Caco-2 (cell line): ENCODE measurements around the gene PIP4P1. TPM values are rescaled to one million over a fixed set of nuclear protein-coding genes. Genes with fewer than 3 reads are reported as not detected.
A peak's percentile ranks its signal among the peaks of the same experiment; 100 is the strongest.

ENCODE experiments used
- BruUV-seq: library from RNA; stranded (reverse); fragments of 400-500 nt; replicated peaks from 2 replicates; lab custom pipeline; 2021; lab: Mats Ljungman, UMichigan
- CTCF ChIA-PET: fragments of 300-600 bp; sonication (Branson Sonifier 250); formaldehyde crosslinking; loops from one replicate; lab custom pipeline; 2022; ENCODE audit warnings: antibody characterized with exemption; lab: Charles Lee
- POLR2A ChIA-PET: fragments of 300-600 bp; sonication (Branson Sonifier 250); formaldehyde crosslinking; loops from one replicate; lab custom pipeline; 2022; ENCODE audit warnings: antibody characterized with exemption; lab: Charles Lee
- DNase-seq, 2 experiments: peaks; one replicate each; pipeline versions ENCODE4 v3.0.0 to v3.0.0-alpha.2; 2020 to 2022
- H3K27me3 ChIP-seq: replicated peaks from 2 replicates; pipeline ENCODE4 v1.6.0; 2011; ENCODE audit warnings: low read length; ENCODE audit not compliant: control insufficient read depth, insufficient read depth
- H3K36me3 ChIP-seq: 2 replicates; pipeline ENCODE4 v1.5.1; 2011; ENCODE audit warnings: low read length; ENCODE audit not compliant: control insufficient read depth, insufficient read depth
- H3K4me1 ChIP-seq: fragments of 250-450 bp; sonication (Bioruptor Pico); 2 replicates; pipeline ENCODE4 v1.5.1; 2020; ENCODE audit warnings: mild to moderate bottlenecking
- H3K4me3 ChIP-seq: 2 replicates; pipeline ENCODE4 v1.5.1; 2011; ENCODE audit warnings: low read depth, mild to moderate bottlenecking, control low read depth, low read length
- H3K9me3 ChIP-seq: fragments of 250-450 bp; sonication (Bioruptor Pico); 2 replicates; pipeline ENCODE4 v1.5.1; 2020; ENCODE audit warnings: mild to moderate bottlenecking, moderate library complexity
- H3K27ac Mint-ChIP-seq: one replicate; pipeline ENCODE4 v1.8.0; 2022; ENCODE audit warnings: mixed read lengths; ENCODE audit not compliant: unreplicated experiment
- H3K27me3 Mint-ChIP-seq: one replicate; pipeline ENCODE4 v1.8.0; 2022; ENCODE audit warnings: mixed read lengths; ENCODE audit not compliant: insufficient read depth, unreplicated experiment
- H3K36me3 Mint-ChIP-seq: one replicate; pipeline ENCODE4 v1.8.0; 2022; ENCODE audit warnings: mild to moderate bottlenecking, mixed read lengths; ENCODE audit not compliant: insufficient read depth, unreplicated experiment
- H3K4me1 Mint-ChIP-seq: one replicate; pipeline ENCODE4 v1.8.0; 2022; ENCODE audit warnings: low read depth, mixed read lengths; ENCODE audit not compliant: unreplicated experiment
- H3K4me3 Mint-ChIP-seq: one replicate; pipeline ENCODE4 v1.8.0; 2022; ENCODE audit warnings: mild to moderate bottlenecking, moderate library complexity, mixed read lengths; ENCODE audit not compliant: unreplicated experiment
- H3K9me3 Mint-ChIP-seq: one replicate; pipeline ENCODE4 v1.8.0; 2022; ENCODE audit warnings: mixed read lengths; ENCODE audit not compliant: unreplicated experiment
- CTCF ChIP-seq, 2 experiments: fragments of 200-600 bp in 1 of 2; IDR thresholded peaks; 1 replicate in 1 of 2; 2 replicates in 1 of 2; pipeline versions ENCODE4 v1.5.1 to v1.8.0; 2011 to 2022; ENCODE audit warnings: antibody characterized with exemption in 1 of 2, control low read depth in 1 of 2, inconsistent platforms in 1 of 2, low read depth in 1 of 2, low read length in 1 of 2, mild to moderate bottlenecking in 1 of 2, moderate library complexity in 1 of 2; ENCODE audit not compliant: insufficient read depth in 1 of 2, severe bottlenecking in 1 of 2, unreplicated experiment in 1 of 2
- intact Hi-C: fragments of 100-400 bp; cut with micrococcal nuclease; formaldehyde crosslinking; loops from one replicate; pipeline ENCODE4 v1.10.0; 2022; ENCODE audit not compliant: unreplicated experiment
- total RNA-seq: library from RNA; stranded (reverse); gene quantifications from 2 replicates; pipeline ENCODE4 v1.2.3, GENCODE V29; 2022

Gene PIP4P1
- total RNA-seq, 1 experiment from 2014 or later, result 46.2 TPM

GRCh38 chr14:20470603-20470901 lies 9.3 kb upstream of the PIP4P1 start:
- Histone ChIP-seq H3K27me3 (no peaks in the 10 kb centered on the region), H3K4me1 (peaks cover 9% of the 10 kb centered on the region), H3K9me3 (no peaks in the 10 kb centered on the region), H3K4me3 (peak overlapping the region; percentile 90), H3K36me3 (no peaks in the 10 kb centered on the region)
- CTCF ChIA-PET, result no interaction called here
- intact Hi-C loops, result no loop called here
- Mint-ChIP-seq H3K36me3 (peaks cover 61% of the 10 kb centered on the region), H3K4me1 (peaks cover 21% of the 10 kb centered on the region), H3K27ac (peak overlapping the region; percentile 90), H3K9me3 (no peaks in the 10 kb centered on the region), H3K27me3 (no peaks in the 10 kb centered on the region), H3K4me3 (peak overlapping the region; percentile 83)
- DNase-seq, result no peak
- BruUV-seq, result no TSS peak
- no peak for TF ChIP-seq CTCF (IDR thresholded peaks at IDR 0.05; ENCODE audit: insufficient read depth in 1 of 2, low read depth in 1 of 2, low read length in 1 of 2, severe bottlenecking in 1 of 2, unreplicated experiment in 1 of 2)
- POLR2A ChIA-PET, result interaction anchor here (1.4 to 2.9 kb wide), 3 partner anchors 9 to 127 kb away, joined by 16 to 33 read pairs (median 16); partner anchors contain the start of genes APEX1, OSGEP, PARP2 and PIP4P1

GRCh38 chr14:20469890-20470602 lies 8.8 kb upstream of the PIP4P1 start:
- Histone ChIP-seq H3K4me3 (peak overlapping the region; percentile 90), H3K27me3 (no peaks in the 10 kb centered on the region), H3K36me3 (no peaks in the 10 kb centered on the region), H3K4me1 (peaks cover 9% of the 10 kb centered on the region), H3K9me3 (no peaks in the 10 kb centered on the region)
- DNase-seq, result peak; percentile 42 to 43
- Mint-ChIP-seq H3K27ac (peak overlapping the region; percentile 90), H3K4me1 (peaks cover 21% of the 10 kb centered on the region), H3K27me3 (no peaks in the 10 kb centered on the region), H3K4me3 (peak overlapping the region; percentile 83), H3K9me3 (no peaks in the 10 kb centered on the region), H3K36me3 (peaks cover 56% of the 10 kb centered on the region)
- CTCF ChIA-PET, result interaction anchor here (0.6 to 1.3 kb wide), 2 partner anchors 40 to 54 kb away, joined by 5 to 6 read pairs; no protein-coding TSS in a partner anchor
- BruUV-seq, result no TSS peak
- TF ChIP-seq CTCF (IDR thresholded peaks at IDR 0.05; ENCODE audit: insufficient read depth in 1 of 2, low read depth in 1 of 2, low read length in 1 of 2, severe bottlenecking in 1 of 2, unreplicated experiment in 1 of 2), result no peak
- POLR2A ChIA-PET, result interaction anchor here (0.5 to 2.9 kb wide), 11 partner anchors 8 to 138 kb away, joined by 3 to 33 read pairs (median 4); partner anchors contain the start of genes APEX1, OSGEP, PARP2 and PIP4P1
- intact Hi-C loops, result loop anchor here (1.0 to 2.0 kb wide), 3 partner anchors 9 to 57 kb away; partner anchors contain the start of genes PIP4P1 and TEP1

- Mint-ChIP-seq H3K4me3 (peak within 1 kb of the TSS; percentile 83), H3K27ac (peak within 1 kb of the TSS; percentile 90), H3K4me1 (peaks cover 21% of the 10 kb centered on the region), H3K36me3 (peaks cover 49% of the 10 kb centered on the region), H3K9me3 (no peaks in the 10 kb centered on the region), H3K27me3 (no peaks in the 10 kb centered on the region)
- peak; percentile 94 for DNase-seq
- no peak for TF ChIP-seq CTCF (IDR thresholded peaks at IDR 0.05; ENCODE audit: insufficient read depth in 1 of 2, low read depth in 1 of 2, low read length in 1 of 2, severe bottlenecking in 1 of 2, unreplicated experiment in 1 of 2)
- Histone ChIP-seq H3K9me3 (no peaks in the 10 kb centered on the region), H3K27me3 (no peaks in the 10 kb centered on the region), H3K4me1 (peaks cover 9% of the 10 kb centered on the region), H3K4me3 (peak within 1 kb of the TSS; percentile 90), H3K36me3 (no peaks in the 10 kb centered on the region)
- POLR2A ChIA-PET, result interaction anchor here (0.5 to 2.9 kb wide), 11 partner anchors 8 to 137 kb away, joined by 3 to 33 read pairs (median 4); partner anchors contain the start of genes APEX1, OSGEP, PARP2 and PIP4P1
- intact Hi-C loops, result loop anchor here (1.0 to 2.0 kb wide), 3 partner anchors 8 to 56 kb away; partner anchors contain the start of genes PIP4P1 and TEP1
- BruUV-seq, result TSS peak; percentile 36
- CTCF ChIA-PET, result interaction anchor here (0.6 to 1.3 kb wide), 3 partner anchors 40 to 126 kb away, joined by 3 to 6 read pairs (median 5); partner anchors contain the start of gene PARP2
Observed at GRCh38 chr14:20469242-20469889, 8.1 kb upstream of the PIP4P1 start, which contains the start of gene PNP. Gene PNP (plus strand): TSS chr14:20469406. CDS start chr14:20469525, 119 bp downstream.
